Activated CD8-positive, alpha-beta memory T cell treated with anti-CD3 and anti-CD28 coated beads, Interleukin-2, amount 50 U/mL, for 4 hours (primary cell): ENCODE data around the gene KCNK7.
A peak's percentile ranks its signal among the peaks of the same experiment; 100 is the strongest.

ENCODE experiments used
- DNase-seq: peaks from one replicate; pipeline ENCODE4 v3.0.0-alpha.2; 2020

The KCNK7 gene

GRCh38 chr11:65585396-65586246 is 10.0 kb downstream of the KCNK7 start:
- no peak for DNase-seq

- DNase-seq: no peak
Observed at GRCh38 chr11:65584723-65585171, 10.9 kb downstream of the KCNK7 start.

GRCh38 chr11:65584106-65584505 is 11.5 kb downstream of the KCNK7 start:
- DNase-seq: no peak

GRCh38 chr11:65583589-65583988 is 12.0 kb downstream of the KCNK7 start:
- DNase-seq: no peak

- DNase-seq: no peak
Observed at GRCh38 chr11:65581928-65582327, 13.7 kb downstream of the KCNK7 start.

GRCh38 chr11:65580756-65581155 is 14.8 kb downstream of the KCNK7 start:
- no peak for DNase-seq

GRCh38 chr11:65580031-65580692 is 15.4 kb downstream of the KCNK7 start:
- DNase-seq: no peak

GRCh38 chr11:65579291-65579690 is 16.3 kb downstream of the KCNK7 start:
- no peak for DNase-seq

- no peak for DNase-seq
Observed at GRCh38 chr11:65578667-65579066, 16.9 kb downstream of the KCNK7 start.

- no peak for DNase-seq
Observed at GRCh38 chr11:65578134-65578533, 17.5 kb downstream of the KCNK7 start.

GRCh38 chr11:65577756-65578109 is 17.9 kb downstream of the KCNK7 start:
- no peak for DNase-seq

GRCh38 chr11:65576867-65577755 is 18.5 kb downstream of the KCNK7 start:
- peak; percentile 40 for DNase-seq

- DNase-seq: peak; percentile 29
Observed at GRCh38 chr11:65576232-65576866, 19.3 kb downstream of the KCNK7 start.

GRCh38 chr11:65575568-65576231 is 19.9 kb downstream of the KCNK7 start, which contains the start of gene EHBP1L1:
TSS of gene EHBP1L1 (plus strand) at chr11:65576053. CDS start at chr11:65576303, 250 bp downstream.
- DNase-seq: peak; percentile 72

GRCh38 chr11:65574811-65575567 is 20.6 kb downstream of the KCNK7 start:
- DNase-seq: no peak

GRCh38 chr11:65574109-65574810 is 21.3 kb downstream of the KCNK7 start:
- peak; percentile 83 for DNase-seq

GRCh38 chr11:65573391-65574079 is 22.1 kb downstream of the KCNK7 start:
- no peak for DNase-seq

GRCh38 chr11:65572356-65573051 is 23.1 kb downstream of the KCNK7 start, which contains the start of gene FAM89B:
TSS of gene FAM89B (plus strand) at chr11:65572538. CDS start at chr11:65572670, 132 bp downstream.
- peak; percentile 89 for DNase-seq

GRCh38 chr11:65571940-65572339 is 23.7 kb downstream of the KCNK7 start:
- no peak for DNase-seq
